Astrocyte (in vitro differentiated cells and primary cell): ENCODE measurements around the gene LAMB1.

Experiments
- CTCF ChIP-seq: IDR thresholded peaks from 2 replicates; pipeline ENCODE4 v1.5.1; 2011; ENCODE audit warnings: low read depth, mild to moderate bottlenecking, inconsistent platforms, low read length, moderate library complexity; ENCODE audit not compliant: insufficient read depth
- EZH2 ChIP-seq: IDR thresholded peaks from 2 replicates; pipeline ENCODE4 v1.6.1; 2012; ENCODE audit warnings: mild to moderate bottlenecking, low read length, inconsistent platforms; ENCODE audit not compliant: insufficient read depth

GRCh38 chr7:107993891-107994291 is 9.1 kb downstream of the LAMB1 start:
- TF ChIP-seq CTCF (no peak), EZH2 (no peak)
